Activated naive CD4-positive, alpha-beta T cell treated with anti-CD3 and anti-CD28 coated beads for 36 hours (primary cell): ENCODE data around the gene BTBD2. TPM values are rescaled to one million over a fixed set of nuclear protein-coding genes. Genes with fewer than 3 reads are reported as not detected.
"Not testable (repeated sequence)": the region's sequence is repeated elsewhere in the genome, so short reads cannot be mapped to it uniquely, and the experiment has no call there.

Source experiments
- CTCF ChIA-PET: fragments of 350-600 bp; sonication (Branson Sonifier 250); formaldehyde crosslinking; loops from one replicate; lab custom pipeline; 2021; ENCODE audit warnings: antibody characterized with exemption; lab: Charles Lee
- DNase-seq: peaks from one replicate; pipeline ENCODE4 v3.0.0-alpha.2; 2020
- H3K27ac Mint-ChIP-seq: one replicate; pipeline ENCODE4 v1.8.0; 2021; ENCODE audit warnings: mild to moderate bottlenecking, mixed read lengths
- H3K27me3 Mint-ChIP-seq: one replicate; pipeline ENCODE4 v1.8.0; 2021; ENCODE audit warnings: low read depth, mixed read lengths
- H3K36me3 Mint-ChIP-seq: one replicate; pipeline ENCODE4 v1.8.0; 2021; ENCODE audit warnings: low read depth, mixed read lengths
- H3K4me1 Mint-ChIP-seq: one replicate; pipeline ENCODE4 v1.8.0; 2021; ENCODE audit warnings: low read depth, mixed read lengths
- H3K4me3 Mint-ChIP-seq: one replicate; pipeline ENCODE4 v1.8.0; 2021; ENCODE audit warnings: mild to moderate bottlenecking, moderate library complexity, mixed read lengths
- H3K9me3 Mint-ChIP-seq: one replicate; pipeline ENCODE4 v1.8.0; 2021; ENCODE audit warnings: mixed read lengths
- intact Hi-C: fragments of 100-400 bp; cut with micrococcal nuclease; formaldehyde crosslinking; loops from one replicate; pipeline ENCODE4 v1.15.1; 2023
- total RNA-seq, 2 experiments: library from RNA; stranded (reverse); gene quantifications; one replicate each; pipeline ENCODE4 v1.2.3, GENCODE V29; 2021

BTBD2 gene
- total RNA-seq, 2 experiments from 2014 or later: 37.0 to 49.0 TPM

- intact Hi-C loops: no loop called here
- H3K27me3 Mint-ChIP-seq: no peaks in the 10 kb centered on the region
- H3K9me3 Mint-ChIP-seq: peaks cover 10% of the 10 kb centered on the region
- CTCF ChIA-PET: interaction anchor here (1.1 kb wide), 1 partner anchor 15 kb away, joined by 6 read pairs; no protein-coding TSS in a partner anchor
- peaks cover 33% of the 10 kb centered on the region for H3K4me1 Mint-ChIP-seq
- peak; percentile 75 for DNase-seq
- H3K4me3 Mint-ChIP-seq: no peak overlapping the region
- no peak overlapping the region for H3K27ac Mint-ChIP-seq
- peaks cover 6% of the 10 kb centered on the region for H3K36me3 Mint-ChIP-seq
Measured at GRCh38 chr19:2034729-2035589, 19.4 kb upstream of the BTBD2 start.

DNA sequence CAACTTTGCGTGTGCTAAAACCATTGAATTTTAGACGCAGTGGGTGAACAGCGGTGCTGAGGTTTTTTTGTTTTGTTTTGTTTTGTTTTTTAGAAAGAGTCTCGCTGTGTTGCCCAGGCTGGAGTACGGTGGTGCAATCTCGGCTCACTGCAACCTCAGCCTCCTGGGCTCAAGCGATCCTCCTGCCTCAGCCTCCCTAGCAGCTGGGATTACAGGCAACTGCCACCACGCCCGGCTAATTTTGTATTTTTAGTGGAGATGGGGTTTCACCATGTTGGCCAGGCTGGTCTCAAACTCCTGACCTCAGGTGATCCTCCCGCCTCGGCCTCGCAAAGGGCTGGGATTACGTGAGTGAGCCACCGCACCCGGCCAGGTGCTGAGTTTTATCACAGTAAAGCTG lies 18.7 kb upstream of the BTBD2 start:
- H3K27ac Mint-ChIP-seq, H3K9me3 Mint-ChIP-seq, H3K27me3 Mint-ChIP-seq, H3K4me3 Mint-ChIP-seq, intact Hi-C loops, H3K36me3 Mint-ChIP-seq, DNase-seq: not testable (repeated sequence)
- H3K4me1 Mint-ChIP-seq: peaks cover 31% of the 10 kb centered on the region
- CTCF ChIA-PET: interaction anchor here (0.7 to 1.1 kb wide), 2 partner anchors 15 to 138 kb away, joined by 3 to 6 read pairs; no protein-coding TSS in a partner anchor

DNA sequence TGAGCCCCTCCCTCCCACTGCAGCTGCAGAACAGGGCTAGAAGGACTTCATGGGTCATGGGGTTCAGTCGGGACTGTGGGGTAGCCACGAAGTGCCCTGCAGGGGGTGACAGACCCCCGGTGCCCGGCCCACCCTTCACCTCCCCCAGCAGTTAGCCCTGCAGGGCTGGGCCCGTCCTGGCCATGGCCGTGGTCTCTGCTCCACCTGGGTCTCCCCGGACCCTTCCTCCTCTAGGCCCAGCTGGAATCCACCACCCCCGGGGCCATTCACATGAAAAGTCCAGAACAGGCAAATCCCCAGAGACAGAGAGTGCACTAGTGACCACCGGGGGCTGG lies 18.3 kb upstream of the BTBD2 start:
- Mint-ChIP-seq H3K27ac (no peak overlapping the region), H3K4me3 (no peak overlapping the region), H3K36me3 (peaks cover 2% of the 10 kb centered on the region), H3K4me1 (peaks cover 31% of the 10 kb centered on the region), H3K27me3 (no peaks in the 10 kb centered on the region), H3K9me3 (peaks cover 10% of the 10 kb centered on the region)
- intact Hi-C loops: no loop called here
- CTCF ChIA-PET: interaction anchor here (0.7 kb wide), 1 partner anchor 138 kb away, joined by 3 read pairs; no protein-coding TSS in a partner anchor
- no peak for DNase-seq

DNA sequence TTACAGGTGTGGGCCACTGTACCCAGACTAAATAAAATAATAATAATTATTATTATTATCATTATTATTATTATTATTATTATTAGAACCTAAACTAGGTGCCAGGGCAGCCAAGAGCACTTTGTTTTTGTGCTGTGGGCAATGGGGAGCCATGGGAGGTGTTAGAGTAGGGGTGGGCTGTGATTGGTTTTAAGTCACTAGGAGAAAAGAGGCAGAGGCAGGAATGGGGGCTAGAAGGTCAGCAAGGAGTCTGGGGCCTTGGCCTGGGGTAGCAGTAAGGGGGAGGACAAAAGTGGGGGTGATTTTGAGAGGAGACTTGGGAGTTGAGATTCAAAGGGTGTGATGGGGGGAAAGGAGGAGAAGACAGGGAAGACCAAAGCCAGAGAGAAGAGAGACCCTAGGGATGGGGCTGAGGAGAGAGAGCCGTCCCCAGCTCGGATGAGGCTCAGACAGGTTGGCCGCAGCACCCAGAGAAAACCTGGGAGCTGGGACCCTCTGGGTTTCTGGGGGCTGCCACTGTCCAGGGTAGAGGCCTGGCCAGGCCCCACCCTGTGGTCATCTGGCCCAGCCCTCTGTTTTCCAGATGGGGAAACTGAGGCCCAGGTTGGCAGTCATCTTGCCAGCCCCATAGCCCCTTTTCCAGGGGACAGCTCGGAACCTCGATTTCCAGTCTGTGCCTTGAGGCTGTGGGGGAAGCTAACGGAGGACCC lies 17.8 kb upstream of the BTBD2 start:
- peaks cover 10% of the 10 kb centered on the region for H3K9me3 Mint-ChIP-seq
- no peak overlapping the region for H3K27ac Mint-ChIP-seq
- CTCF ChIA-PET: interaction anchor here (0.7 to 1.5 kb wide), 4 partner anchors 8 to 120 kb away, joined by 3 to 8 read pairs (median 4); no protein-coding TSS in a partner anchor
- DNase-seq: no peak
- H3K4me1 Mint-ChIP-seq: peaks cover 31% of the 10 kb centered on the region
- H3K4me3 Mint-ChIP-seq: no peak overlapping the region
- H3K27me3 Mint-ChIP-seq: no peaks in the 10 kb centered on the region
- intact Hi-C loops: no loop called here
- peaks cover 2% of the 10 kb centered on the region for H3K36me3 Mint-ChIP-seq

DNA sequence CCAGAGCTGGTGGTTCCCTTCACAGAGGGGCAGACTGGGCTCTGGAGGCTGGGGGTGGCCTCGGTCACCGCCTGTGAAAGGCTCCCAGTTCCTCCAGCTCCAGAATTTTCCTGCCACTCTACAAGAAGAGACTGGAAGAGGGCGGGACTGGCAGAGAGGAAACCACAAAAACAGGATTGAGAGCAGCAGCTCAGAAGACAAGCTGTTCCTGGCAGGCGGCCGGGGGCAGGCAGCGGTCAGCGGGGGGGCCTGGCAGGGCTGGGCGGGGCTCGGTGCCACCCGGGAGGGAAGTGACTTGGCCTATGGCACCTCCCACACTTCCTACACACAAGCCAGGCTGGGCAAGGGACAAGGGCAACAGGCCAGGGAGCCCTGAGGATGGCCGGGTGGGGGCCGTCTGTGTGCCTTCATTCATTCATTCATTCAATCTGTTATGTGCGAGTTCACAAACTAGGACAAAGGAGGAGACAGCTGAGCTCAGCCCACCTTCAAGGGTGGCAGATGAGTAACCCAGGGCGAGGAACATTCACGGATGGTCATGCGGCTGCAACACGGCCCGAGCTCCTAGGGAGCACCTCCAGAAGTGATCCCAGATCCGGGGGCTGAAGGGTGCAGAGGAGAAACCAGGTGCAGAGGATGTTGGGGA lies 16.9 kb upstream of the BTBD2 start:
- Mint-ChIP-seq H3K4me3 (peak overlapping the region; percentile 59), H3K9me3 (peaks cover 10% of the 10 kb centered on the region), H3K36me3 (no peaks in the 10 kb centered on the region), H3K27me3 (no peaks in the 10 kb centered on the region), H3K4me1 (peaks cover 31% of the 10 kb centered on the region), H3K27ac (peak overlapping the region; percentile 68)
- intact Hi-C loops: no loop called here
- CTCF ChIA-PET: interaction anchor here (0.7 to 1.5 kb wide), 4 partner anchors 9 to 119 kb away, joined by 3 to 8 read pairs (median 4); no protein-coding TSS in a partner anchor
- DNase-seq: peak; percentile 73

DNA sequence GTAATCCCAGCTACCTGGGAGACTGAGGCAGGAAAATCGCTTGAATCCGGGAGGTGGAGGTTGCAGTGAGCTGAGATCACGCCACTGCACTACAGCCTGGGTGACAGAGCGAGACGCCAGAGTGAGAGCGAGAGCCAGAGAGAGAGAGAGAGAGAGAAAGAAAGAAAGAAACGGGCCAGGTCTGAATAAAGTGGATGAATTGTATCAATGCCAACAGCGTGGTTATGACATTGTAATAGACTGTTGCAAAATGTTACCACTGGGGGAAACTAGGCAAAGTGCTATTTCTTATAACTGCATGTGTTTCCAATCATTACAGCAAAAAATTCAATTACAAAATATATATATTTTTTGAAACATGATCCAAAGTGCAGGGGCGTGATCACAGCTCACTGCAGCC lies 11.8 kb upstream of the BTBD2 start:
- H3K27me3 Mint-ChIP-seq: no peaks in the 10 kb centered on the region
- CTCF ChIA-PET: interaction anchor here (1.0 to 1.8 kb wide), 2 partner anchors 9 to 42 kb away, joined by 3 to 5 read pairs; no protein-coding TSS in a partner anchor
- peaks cover 9% of the 10 kb centered on the region for H3K4me1 Mint-ChIP-seq
- H3K36me3 Mint-ChIP-seq: peaks cover 3% of the 10 kb centered on the region
- H3K9me3 Mint-ChIP-seq: peaks cover 4% of the 10 kb centered on the region
- intact Hi-C loops: no loop called here
- no peak overlapping the region for H3K4me3 Mint-ChIP-seq
- no peak overlapping the region for H3K27ac Mint-ChIP-seq
- DNase-seq: no peak

DNA sequence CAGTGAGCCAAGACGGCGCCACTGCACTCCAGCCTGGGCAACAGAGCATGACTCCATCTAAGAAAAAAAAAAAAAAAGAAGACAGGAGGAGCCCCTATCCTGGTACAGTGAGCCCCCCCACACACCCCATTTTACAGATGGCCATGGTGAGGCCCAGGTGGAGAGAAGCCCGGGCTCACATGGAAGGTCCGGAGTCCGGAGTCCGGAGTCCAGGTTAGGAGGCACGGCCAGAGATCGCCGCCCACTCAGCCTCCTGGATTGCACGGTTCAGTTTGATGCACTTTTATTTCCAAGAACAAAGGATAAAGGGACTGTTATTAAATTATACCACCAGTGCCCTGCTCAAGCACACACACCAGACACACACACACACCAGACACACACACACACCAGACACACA lies 11.3 kb upstream of the BTBD2 start:
- Mint-ChIP-seq H3K4me1 (peaks cover 3% of the 10 kb centered on the region), H3K9me3 (peaks cover 4% of the 10 kb centered on the region), H3K27ac (no peak overlapping the region), H3K4me3 (no peak overlapping the region), H3K27me3 (no peaks in the 10 kb centered on the region), H3K36me3 (peaks cover 3% of the 10 kb centered on the region)
- intact Hi-C loops: no loop called here
- CTCF ChIA-PET: interaction anchor here (1.0 kb wide), 1 partner anchor 43 kb away, joined by 3 read pairs; no protein-coding TSS in a partner anchor
- no peak for DNase-seq

- Mint-ChIP-seq H3K27me3 (no peaks in the 10 kb centered on the region), H3K27ac (no peak overlapping the region), H3K9me3 (peaks cover 4% of the 10 kb centered on the region), H3K4me3 (no peak overlapping the region), H3K36me3 (peaks cover 3% of the 10 kb centered on the region), H3K4me1 (peaks cover 5% of the 10 kb centered on the region)
- CTCF ChIA-PET: no interaction called here
- intact Hi-C loops: no loop called here
- no peak for DNase-seq
Measured at GRCh38 chr19:2022289-2022688, 6.8 kb upstream of the BTBD2 start.

- Mint-ChIP-seq H3K4me3 (no peak overlapping the region), H3K4me1 (peaks cover 7% of the 10 kb centered on the region), H3K27ac (no peak overlapping the region), H3K27me3 (no peaks in the 10 kb centered on the region), H3K36me3 (peaks cover 3% of the 10 kb centered on the region), H3K9me3 (peaks cover 4% of the 10 kb centered on the region)
- CTCF ChIA-PET: interaction anchor here (0.6 to 1.8 kb wide), 3 partner anchors 17 to 47 kb away, joined by 3 to 10 read pairs (median 5); no protein-coding TSS in a partner anchor
- intact Hi-C loops: no loop called here
- DNase-seq: no peak
Measured at GRCh38 chr19:2021453-2022140, 6.1 kb upstream of the BTBD2 start.

DNA sequence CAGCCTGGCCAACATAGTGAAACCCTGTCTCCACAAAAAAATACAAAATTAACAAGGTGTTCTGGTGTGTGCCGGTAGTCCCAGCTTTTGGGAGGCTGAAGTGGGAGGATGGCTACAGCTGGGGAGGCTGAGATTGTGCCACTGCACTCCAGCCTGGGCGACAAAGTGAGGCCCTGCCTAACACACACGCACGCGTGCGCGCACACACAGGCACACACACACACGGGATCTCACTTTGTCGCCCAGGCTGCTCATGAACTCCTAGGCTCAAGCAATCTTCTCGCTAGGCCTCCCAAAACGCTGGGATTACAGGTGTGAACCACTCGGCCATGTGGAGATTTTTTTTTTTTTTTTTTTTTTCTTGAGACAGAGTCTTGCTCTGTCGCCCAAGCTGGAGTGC lies 3.2 kb upstream of the BTBD2 start:
- H3K27me3 Mint-ChIP-seq: no peaks in the 10 kb centered on the region
- DNase-seq: no peak
- no peak overlapping the region for H3K4me3 Mint-ChIP-seq
- CTCF ChIA-PET: interaction anchor here (0.6 to 2.4 kb wide), 12 partner anchors 9 to 143 kb away, joined by 3 to 9 read pairs (median 6); no protein-coding TSS in a partner anchor
- no peaks in the 10 kb centered on the region for H3K36me3 Mint-ChIP-seq
- no peaks in the 10 kb centered on the region for H3K9me3 Mint-ChIP-seq
- peaks cover 12% of the 10 kb centered on the region for H3K4me1 Mint-ChIP-seq
- intact Hi-C loops: loop anchor here (1.0 to 10.0 kb wide), 6 partner anchors 51 to 216 kb away; partner anchors contain the start of genes ADAT3, AP3D1, IZUMO4 and MOB3A
- no peak overlapping the region for H3K27ac Mint-ChIP-seq

DNA sequence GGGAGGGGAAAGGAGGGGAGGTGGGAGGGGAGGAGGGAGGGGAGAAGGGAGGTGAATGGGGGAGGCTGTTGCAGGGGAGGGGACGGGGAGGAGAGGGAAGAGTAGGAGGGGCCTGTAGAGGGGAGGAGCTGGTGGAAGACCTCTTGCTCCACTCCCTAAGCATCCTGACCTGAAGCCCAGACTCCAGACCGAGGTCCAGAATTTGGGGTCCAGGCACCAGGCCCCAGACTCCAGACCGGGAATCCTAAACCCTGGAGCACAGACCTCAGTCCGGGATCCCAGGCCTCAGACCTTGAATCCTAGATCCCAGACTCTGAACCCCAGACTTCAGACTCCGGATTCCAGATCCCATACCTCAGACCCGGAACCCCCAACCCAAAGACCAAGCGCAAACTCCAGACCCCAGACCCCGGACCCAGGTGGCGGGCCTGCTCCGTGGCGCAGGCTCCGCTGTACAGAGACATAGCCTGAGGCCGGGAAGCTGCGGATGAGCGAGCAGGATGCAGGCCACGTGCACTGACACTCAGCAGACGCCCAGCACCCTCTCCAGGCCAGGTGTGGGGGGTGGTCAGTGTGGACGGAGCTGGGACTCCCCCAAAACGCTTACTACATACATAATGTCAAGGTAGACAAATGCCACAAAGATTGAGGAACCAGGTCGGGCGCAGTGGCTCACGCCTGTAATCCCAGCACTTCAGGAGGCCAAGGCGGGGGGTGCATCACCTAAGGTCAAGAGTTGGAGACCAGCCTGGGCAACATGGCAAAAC lies 710 bp upstream of the BTBD2 start:
- H3K9me3 Mint-ChIP-seq: peaks cover 3% of the 10 kb centered on the region
- CTCF ChIA-PET: interaction anchor here (0.6 to 0.7 kb wide), 2 partner anchors 119 to 849 kb away, joined by 3 to 5 read pairs; no protein-coding TSS in a partner anchor
- DNase-seq: peak; percentile 77
- intact Hi-C loops: loop anchor here (5.0 to 10.0 kb wide), 4 partner anchors 66 to 219 kb away; partner anchors contain the start of genes ADAT3, AP3D1, PLEKHJ1 and SCAMP4
- no peaks in the 10 kb centered on the region for H3K27me3 Mint-ChIP-seq
- peaks cover 17% of the 10 kb centered on the region for H3K4me1 Mint-ChIP-seq
- H3K36me3 Mint-ChIP-seq: peaks cover 4% of the 10 kb centered on the region
- peak overlapping the region; percentile 59 for H3K4me3 Mint-ChIP-seq
- H3K27ac Mint-ChIP-seq: peak overlapping the region; percentile 47
